SK-N-SH (cell line): ENCODE results near the gene BRAF.

Experiments
- GABPA ChIP-seq: IDR thresholded peaks from 2 replicates; pipeline ENCODE4 v1.4.0; 2012; ENCODE audit warnings: low read depth, mild to moderate bottlenecking
- IRF3 ChIP-seq: fragments of 150-350 bp; IDR thresholded peaks from 2 replicates; pipeline ENCODE4 v1.6.1; 2016; ENCODE audit warnings: mild to moderate bottlenecking, low read depth, low read length
- USF2 ChIP-seq: fragments of 150-350 bp; IDR thresholded peaks from 2 replicates; pipeline ENCODE4 v1.6.1; 2017; ENCODE audit warnings: antibody characterized with exemption, low read length, low read depth, borderline replicate concordance

- TF ChIP-seq IRF3 (no peak), USF2 (no peak), GABPA (no peak)
Observed at GRCh38 chr7:140726281-140726680, 198.4 kb downstream of the BRAF start.
